Measurements from ENCODE around the gene HOXA2. TPM values are rescaled to one million over a fixed set of nuclear protein-coding genes. Genes with fewer than 3 reads are reported as not detected.

The HOXA2 gene
- total and polyA plus RNA-seq, 5 donors from 2014 or later: 0.11 to 0.31 TPM; not detected in 3

Other genes with a start within 250 kb of the HOXA2 start
- gene SKAP2, start 238.1 kb downstream of the HOXA2 start, total RNA-seq: 23.4 TPM
- 10 to 100 TPM; 20.6 to 47.2 (median 36.1) TPM for gene SKAP2, start 238.1 kb downstream of the HOXA2 start, polyA plus RNA-seq
- gene HOXA1, start 6.7 kb downstream of the HOXA2 start, total RNA-seq: 1.4 TPM
- gene HOXA1, start 6.7 kb downstream of the HOXA2 start, polyA plus RNA-seq: 1 to 10 TPM in 1 of 4 donors, under 1 TPM in 3; 0.49 to 1.1 (median 0.68) TPM
- gene HOXA4, start 28.1 kb upstream of the HOXA2 start, total RNA-seq: not detected
- gene HOXA4, start 28.1 kb upstream of the HOXA2 start, polyA plus RNA-seq: under 1 TPM in 2 of 4 donors, not detected in 2; 0.13 to 0.18 TPM
- gene HOXA5, start 41.0 kb upstream of the HOXA2 start, total RNA-seq: not detected
- not detected for gene HOXA5, start 41.0 kb upstream of the HOXA2 start, polyA plus RNA-seq
- gene HOXA6, start 45.1 kb upstream of the HOXA2 start, total RNA-seq: not detected
- gene HOXA6, start 45.1 kb upstream of the HOXA2 start, polyA plus RNA-seq: not detected
- not detected for gene HOXA3, start 49.9 kb upstream of the HOXA2 start, total RNA-seq
- gene HOXA3, start 49.9 kb upstream of the HOXA2 start, polyA plus RNA-seq: under 1 TPM in 1 of 4 donors, not detected in 3; 0.13 TPM
- not detected for gene HOXA7, start 54.0 kb upstream of the HOXA2 start, total RNA-seq
- not detected for gene HOXA7, start 54.0 kb upstream of the HOXA2 start, polyA plus RNA-seq
- 1.1 TPM for gene HOXA9, start 62.9 kb upstream of the HOXA2 start, total RNA-seq
- under 1 TPM in 1 of 4 donors, not detected in 3; 0.20 TPM for gene HOXA9, start 62.9 kb upstream of the HOXA2 start, polyA plus RNA-seq
- 0.35 TPM for gene HOXA10, start 71.6 kb upstream of the HOXA2 start, total RNA-seq
- not detected for gene HOXA10, start 71.6 kb upstream of the HOXA2 start, polyA plus RNA-seq
- gene HOXA11, start 82.5 kb upstream of the HOXA2 start, total RNA-seq: not detected
- gene HOXA11, start 82.5 kb upstream of the HOXA2 start, polyA plus RNA-seq: not detected
- not detected for gene HOXA13, start 97.4 kb upstream of the HOXA2 start, total RNA-seq
- gene HOXA13, start 97.4 kb upstream of the HOXA2 start, polyA plus RNA-seq: not detected
- gene EVX1, start 140.1 kb upstream of the HOXA2 start, total RNA-seq: not detected
- not detected for gene EVX1, start 140.1 kb upstream of the HOXA2 start, polyA plus RNA-seq

All from CD4-positive, CD25-positive, alpha-beta regulatory T cell (primary cell).